GM12891 (cell line): Measurements from ENCODE around the gene MECR.

ENCODE experiments used
- POLR2A ChIP-seq: IDR thresholded peaks from 2 replicates; pipeline ENCODE4 v1.6.1; 2011; ENCODE audit warnings: low read depth, low read length, control low read depth
- POLR2AphosphoS5 ChIP-seq: IDR thresholded peaks from 2 replicates; pipeline ENCODE4 v1.6.1; 2011; ENCODE audit warnings: low read depth, low read length, control low read depth
- POU2F2 ChIP-seq: IDR thresholded peaks from 2 replicates; pipeline ENCODE4 v1.6.1; 2011; ENCODE audit warnings: low read depth, mild to moderate bottlenecking, control low read depth, low read length, moderate library complexity
- SPI1 ChIP-seq: IDR thresholded peaks from 2 replicates; pipeline ENCODE4 v1.6.1; 2011; ENCODE audit warnings: low read depth, low read length, control low read depth
- TAF1 ChIP-seq: IDR thresholded peaks from 2 replicates; pipeline ENCODE4 v1.6.1; 2011; ENCODE audit warnings: low read depth, low read length, control low read depth

- TF ChIP-seq POLR2A (no peak), SPI1 (no peak), POU2F2 (no peak), POLR2AphosphoS5 (no peak), TAF1 (no peak)
Measured at GRCh38 chr1:29258976-29259801, 28.5 kb upstream of the MECR start.
